Measurements from ENCODE around the gene SFXN5. TPM values are rescaled to one million over a fixed set of nuclear protein-coding genes. Genes with fewer than 3 reads are reported as not detected.
A peak's percentile ranks its signal among the peaks of the same experiment; 100 is the strongest.

The SFXN5 gene
- polyA plus RNA-seq, 3 donors, result 5.9 to 28.6 (median 9.5) TPM

GRCh38 chr2:72998234-72998651, 73.3 kb downstream of the SFXN5 start:
- no peak for DNase-seq
- Mint-ChIP-seq H3K36me3 (peaks cover 50 to 61% of the 10 kb centered on the region in 2 donors), H3K27ac (peak overlapping the region in 1 of 7 donors; percentile 68), H3K4me1 (peaks cover 1% of the 10 kb centered on the region), H3K27me3 (ENCODE audit: low read depth in 3 of 3) (no peaks in the 10 kb centered on the region), H3K9me3 (no peaks in the 10 kb centered on the region), H3K4me3 (no peak overlapping the region)
- Histone ChIP-seq H3K4me3 (replicated peaks in 1 of 3; ENCODE audit: low read depth in 2 of 3, low read length in 3 of 3) (no peak overlapping the region), H3K9ac (ENCODE audit: insufficient read depth, low read length, poor library complexity, severe bottlenecking) (no peak overlapping the region), H3K79me2 (ENCODE audit: insufficient read depth, low read length) (no peaks in the 10 kb centered on the region), H3K9me3 (replicated peaks in 1 of 2; ENCODE audit: control insufficient read depth in 1 of 2, insufficient read depth in 1 of 2, low read length in 2 of 2) (no peaks in the 10 kb centered on the region), H3K4me1 (ENCODE audit: control insufficient read depth in 1 of 2, insufficient read depth in 2 of 2, low read length in 2 of 2) (peaks cover under 1 to 1% of the 10 kb centered on the region in 2 donors), H2AFZ (ENCODE audit: insufficient read depth, low read depth, low read length, poor library complexity, severe bottlenecking) (no peak overlapping the region), H3K27me3 (ENCODE audit: control insufficient read depth in 2 of 2, insufficient read depth in 2 of 2, low read length in 2 of 2) (no peaks in the 10 kb centered on the region), H3K36me3 (replicated peaks in 1 of 2; ENCODE audit: control insufficient read depth in 1 of 2, insufficient read depth in 2 of 2, low read length in 2 of 2) (peaks cover 42 to 86% of the 10 kb centered on the region in 2 donors), H3K4me2 (replicated peaks; ENCODE audit: extremely low read depth, low read length, poor library complexity, severe bottlenecking) (no peak overlapping the region), H3K27ac (ENCODE audit: low read depth in 1 of 2, low read length in 2 of 2) (no peak overlapping the region), H4K20me1 (ENCODE audit: insufficient read depth, low read length) (no peaks in the 10 kb centered on the region)
- no peak for TF ChIP-seq CTCF (IDR thresholded peaks at IDR 0.05)
- WGBS (ENCODE audit: insufficient coverage), result 98% methylated on average over 11 of the region's 12 CpGs
- intact Hi-C loops (cut with micrococcal nuclease), result loop anchor here in 1 of 2 donors (5.0 kb wide), 1 partner anchor 164 kb away; no protein-coding TSS in a partner anchor

GRCh38 chr2:72996117-72996502, 75.4 kb downstream of the SFXN5 start:
- intact Hi-C loops (cut with micrococcal nuclease), result loop anchor here in 1 of 2 donors (5.0 kb wide), 1 partner anchor 166 kb away; no protein-coding TSS in a partner anchor
- no peak overlapping the region for H3K27ac Mint-ChIP-seq
- Histone ChIP-seq H3K9me3 (replicated peaks in 1 of 2; ENCODE audit: control insufficient read depth in 1 of 2, insufficient read depth in 1 of 2, low read length in 2 of 2) (no peaks in the 10 kb centered on the region), H3K27me3 (ENCODE audit: control insufficient read depth in 2 of 2, insufficient read depth in 2 of 2, low read length in 2 of 2) (no peaks in the 10 kb centered on the region), H3K9ac (ENCODE audit: insufficient read depth, low read length, poor library complexity, severe bottlenecking) (no peak overlapping the region), H3K36me3 (replicated peaks in 1 of 2; ENCODE audit: control insufficient read depth in 1 of 2, insufficient read depth in 2 of 2, low read length in 2 of 2) (peaks cover 39 to 85% of the 10 kb centered on the region in 2 donors), H3K27ac (ENCODE audit: low read depth in 1 of 2, low read length in 2 of 2) (no peak overlapping the region), H4K20me1 (ENCODE audit: insufficient read depth, low read length) (no peaks in the 10 kb centered on the region), H2AFZ (ENCODE audit: insufficient read depth, low read depth, low read length, poor library complexity, severe bottlenecking) (no peak overlapping the region), H3K4me3 (replicated peaks in 1 of 3; ENCODE audit: low read depth in 2 of 3, low read length in 3 of 3) (no peak overlapping the region), H3K79me2 (ENCODE audit: insufficient read depth, low read length) (no peaks in the 10 kb centered on the region), H3K4me2 (replicated peaks; ENCODE audit: extremely low read depth, low read length, poor library complexity, severe bottlenecking) (no peak overlapping the region), H3K4me1 (ENCODE audit: control insufficient read depth in 1 of 2, insufficient read depth in 2 of 2, low read length in 2 of 2) (peaks cover 3 to 4% of the 10 kb centered on the region in 2 donors)
- 90% methylated on average over 2 of the region's 7 CpGs for WGBS (ENCODE audit: insufficient coverage)
- H3K9me3 Mint-ChIP-seq, result no peaks in the 10 kb centered on the region
- peaks cover 48 to 69% of the 10 kb centered on the region in 2 donors for H3K36me3 Mint-ChIP-seq
- peaks cover 5% of the 10 kb centered on the region for H3K4me1 Mint-ChIP-seq
- no peak for TF ChIP-seq CTCF (IDR thresholded peaks at IDR 0.05)
- no peak for DNase-seq
- no peaks in the 10 kb centered on the region for H3K27me3 Mint-ChIP-seq (ENCODE audit: low read depth in 3 of 3)
- no peak overlapping the region for H3K4me3 Mint-ChIP-seq
